ENCODE measurements around the gene SUPT4H1. TPM values are rescaled to one million over a fixed set of nuclear protein-coding genes. Genes with fewer than 3 reads are reported as not detected.

The SUPT4H1 gene
- total RNA-seq, 1 experiment from 2014 or later = 74.8 TPM

DNA sequence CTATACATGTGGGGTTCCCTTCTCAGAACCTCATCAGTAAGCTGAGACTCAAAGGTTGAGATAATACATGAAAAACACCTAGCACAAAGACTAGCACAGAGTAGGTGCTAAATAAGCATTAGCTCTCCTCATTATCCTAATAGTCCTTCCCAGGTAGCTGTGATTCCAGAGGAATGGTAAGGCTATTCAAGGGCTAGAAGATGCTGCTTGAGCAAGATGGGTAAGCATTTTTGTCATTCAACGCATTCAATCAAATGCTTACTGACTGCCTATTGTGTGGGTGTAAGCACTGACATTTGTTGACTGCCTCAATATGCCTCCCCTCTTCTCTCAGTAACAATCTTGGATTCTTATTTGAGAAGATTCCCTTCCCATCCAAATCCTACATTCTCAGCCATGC, 4.0 kb downstream of the SUPT4H1 start:
- peaks cover 10% of the 10 kb centered on the region for H3K4me1 ChIP-seq (replicated peaks; ENCODE audit: insufficient read depth)
- H3K27me3 ChIP-seq (ENCODE audit: insufficient read depth, low read depth) = no peaks in the 10 kb centered on the region
- CTCF ChIA-PET = no interaction called here
- peaks cover 29% of the 10 kb centered on the region; the same call in 1 of the 2 replicates for H3K36me3 ChIP-seq (ENCODE audit: low read depth)
- no TSS peak for BruUV-seq (replicated peaks)
- H3K9me3 ChIP-seq (ENCODE audit: insufficient read depth, low read depth) = no peaks in the 10 kb centered on the region
- H3F3A ChIP-seq (ENCODE audit: insufficient read depth, low read depth) = peaks cover 7% of the 10 kb centered on the region
- no peak overlapping the region for H2AFZ ChIP-seq
- H3K9me2 ChIP-seq (ENCODE audit: insufficient read depth) = no peaks in the 10 kb centered on the region
- H3K4me3 ChIP-seq = no peak overlapping the region
- H3K27ac ChIP-seq = no peak overlapping the region
- peaks cover 14% of the 10 kb centered on the region for H3K79me2 ChIP-seq (ENCODE audit: low read depth)
- TF ChIP-seq EZH2 (IDR thresholded peaks at IDR 0.05; ENCODE audit: low read depth) = no peak
- TF ChIP-seq, protein P1, sequence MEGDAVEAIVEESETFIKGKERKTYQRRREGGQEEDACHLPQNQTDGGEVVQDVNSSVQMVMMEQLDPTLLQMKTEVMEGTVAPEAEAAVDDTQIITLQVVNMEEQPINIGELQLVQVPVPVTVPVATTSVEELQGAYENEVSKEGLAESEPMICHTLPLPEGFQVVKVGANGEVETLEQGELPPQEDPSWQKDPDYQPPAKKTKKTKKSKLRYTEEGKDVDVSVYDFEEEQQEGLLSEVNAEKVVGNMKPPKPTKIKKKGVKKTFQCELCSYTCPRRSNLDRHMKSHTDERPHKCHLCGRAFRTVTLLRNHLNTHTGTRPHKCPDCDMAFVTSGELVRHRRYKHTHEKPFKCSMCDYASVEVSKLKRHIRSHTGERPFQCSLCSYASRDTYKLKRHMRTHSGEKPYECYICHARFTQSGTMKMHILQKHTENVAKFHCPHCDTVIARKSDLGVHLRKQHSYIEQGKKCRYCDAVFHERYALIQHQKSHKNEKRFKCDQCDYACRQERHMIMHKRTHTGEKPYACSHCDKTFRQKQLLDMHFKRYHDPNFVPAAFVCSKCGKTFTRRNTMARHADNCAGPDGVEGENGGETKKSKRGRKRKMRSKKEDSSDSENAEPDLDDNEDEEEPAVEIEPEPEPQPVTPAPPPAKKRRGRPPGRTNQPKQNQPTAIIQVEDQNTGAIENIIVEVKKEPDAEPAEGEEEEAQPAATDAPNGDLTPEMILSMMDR (conservative IDR thresholded peaks at IDR 0.05) = no peak
- intact Hi-C loops (cut with micrococcal nuclease; ENCODE audit: unreplicated experiment) = no loop called here
- H3K4me2 ChIP-seq = no peak overlapping the region
- POLR2A ChIA-PET (ENCODE audit: unreplicated experiment) = no interaction called here
- peaks cover 3% of the 10 kb centered on the region; the same call in 1 of the 2 replicates for H4K20me1 ChIP-seq (ENCODE audit: insufficient read depth)
- no peak for DNase-seq

GRCh38 chr17:58345500-58345899, 6.5 kb downstream of the SUPT4H1 start:
- Histone ChIP-seq H3K27ac (no peak overlapping the region), H3K4me3 (no peak overlapping the region), H3K9me3 (ENCODE audit: insufficient read depth, low read depth) (no peaks in the 10 kb centered on the region), H3K9me2 (ENCODE audit: insufficient read depth) (no peaks in the 10 kb centered on the region), H3K4me2 (no peak overlapping the region), H3K27me3 (ENCODE audit: insufficient read depth, low read depth) (no peaks in the 10 kb centered on the region), H3K4me1 (replicated peaks; ENCODE audit: insufficient read depth) (no peaks in the 10 kb centered on the region), H3K36me3 (ENCODE audit: low read depth) (peaks cover 29% of the 10 kb centered on the region; the same call in 1 of the 2 replicates), H3F3A (ENCODE audit: insufficient read depth, low read depth) (peaks cover 2% of the 10 kb centered on the region; the same call in 1 of the 2 replicates), H2AFZ (no peak overlapping the region), H4K20me1 (ENCODE audit: insufficient read depth) (peaks cover 3% of the 10 kb centered on the region; the same call in 1 of the 2 replicates), H3K79me2 (ENCODE audit: low read depth) (no peaks in the 10 kb centered on the region)
- POLR2A ChIA-PET (ENCODE audit: unreplicated experiment) = no interaction called here
- CTCF ChIA-PET = no interaction called here
- TF ChIP-seq EZH2 (IDR thresholded peaks at IDR 0.05; ENCODE audit: low read depth) = no peak
- TF ChIP-seq, protein P1 (conservative IDR thresholded peaks at IDR 0.05) = no peak
- no peak for DNase-seq
- no TSS peak for BruUV-seq (replicated peaks)
- intact Hi-C loops (cut with micrococcal nuclease; ENCODE audit: unreplicated experiment) = no loop called here

DNA sequence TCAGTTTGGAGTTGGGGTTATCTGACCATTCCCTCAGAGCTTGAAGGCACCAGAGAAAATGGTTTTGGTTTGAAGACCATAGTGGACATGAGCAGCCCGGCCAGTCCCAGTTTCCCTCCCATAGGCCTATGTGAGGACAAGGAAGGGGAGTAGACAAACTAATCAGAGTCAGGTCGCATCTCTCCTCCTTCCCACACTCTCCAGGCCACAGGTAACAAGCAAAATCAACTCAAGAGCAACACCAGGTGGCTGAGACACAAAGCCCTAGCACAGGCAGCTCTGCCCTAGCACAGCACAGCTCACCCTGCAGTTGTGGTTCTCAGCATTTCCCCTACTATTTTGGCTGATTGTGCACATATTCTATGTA, 7.2 kb downstream of the SUPT4H1 start:
- intact Hi-C loops (cut with micrococcal nuclease; ENCODE audit: unreplicated experiment) = no loop called here
- no peaks in the 10 kb centered on the region for H3K79me2 ChIP-seq (ENCODE audit: low read depth)
- TF ChIP-seq, protein P1 (conservative IDR thresholded peaks at IDR 0.05) = no peak
- TF ChIP-seq EZH2 (IDR thresholded peaks at IDR 0.05; ENCODE audit: low read depth) = no peak
- H3K4me2 ChIP-seq = no peak overlapping the region
- H3F3A ChIP-seq (ENCODE audit: insufficient read depth, low read depth) = peaks cover 6% of the 10 kb centered on the region; the same call in 1 of the 2 replicates
- peaks cover 3% of the 10 kb centered on the region; the same call in 1 of the 2 replicates for H4K20me1 ChIP-seq (ENCODE audit: insufficient read depth)
- ChIA-PET POLR2A (ENCODE audit: unreplicated experiment) (no interaction called here), CTCF (interaction anchor here (0.6 kb wide), 1 partner anchor 11 kb away, joined by 3 read pairs; no protein-coding TSS in a partner anchor)
- no peak overlapping the region for H2AFZ ChIP-seq
- no peak overlapping the region for H3K4me3 ChIP-seq
- no peaks in the 10 kb centered on the region for H3K9me2 ChIP-seq (ENCODE audit: insufficient read depth)
- DNase-seq = no peak
- H3K27ac ChIP-seq = no peak overlapping the region
- BruUV-seq (replicated peaks) = no TSS peak
- no peaks in the 10 kb centered on the region for H3K9me3 ChIP-seq (ENCODE audit: insufficient read depth, low read depth)
- H3K4me1 ChIP-seq (replicated peaks; ENCODE audit: insufficient read depth) = no peaks in the 10 kb centered on the region
- no peaks in the 10 kb centered on the region for H3K27me3 ChIP-seq (ENCODE audit: insufficient read depth, low read depth)
- H3K36me3 ChIP-seq (ENCODE audit: low read depth) = peaks cover 29% of the 10 kb centered on the region; the same call in 1 of the 2 replicates
